Bronchial epithelial cell (primary cell): ENCODE measurements around the gene CFH. TPM values are rescaled to one million over a fixed set of nuclear protein-coding genes. Genes with fewer than 3 reads are reported as not detected.

Experiments used
- DNase-seq: peaks from one replicate; pipeline ENCODE4 v3.0.0-alpha.2; 2010; ENCODE audit warnings: low read depth
- FAIRE-seq: peaks from 2 replicates; lab custom pipeline; 2011; peaks lifted over from hg19 to GRCh38; lab: Jason Lieb, UNC
- H3K27me3 ChIP-seq: 2 replicates; pipeline ENCODE4 v1.5.1; 2011; ENCODE audit warnings: low read length; ENCODE audit not compliant: control insufficient read depth, insufficient read depth
- H3K36me3 ChIP-seq: 2 replicates; pipeline ENCODE4 v1.5.1; 2011; ENCODE audit warnings: low read length; ENCODE audit not compliant: control insufficient read depth, insufficient read depth
- H3K4me3 ChIP-seq: 2 replicates; pipeline ENCODE4 v1.5.1; 2011; ENCODE audit warnings: mild to moderate bottlenecking, low read depth, low read length, control low read depth
- CTCF ChIP-seq: IDR thresholded peaks from 2 replicates; pipeline ENCODE4 v1.5.1; 2011; ENCODE audit warnings: mild to moderate bottlenecking, moderate library complexity, low read length, control low read depth, inconsistent platforms; ENCODE audit not compliant: insufficient read depth, severe bottlenecking
- total RNA-seq: library from RNA; depleted of rRNA; stranded (reverse); fragments of >200 nt; gene quantifications from 2 replicates; pipeline ENCODE4 v1.2.1, GENCODE V29; 2014

CFH gene
- total RNA-seq, 1 donor from 2014 or later: 22.9 TPM

- Histone ChIP-seq H3K27me3 (no peaks in the 10 kb centered on the region), H3K4me3 (no peak overlapping the region), H3K36me3 (no peaks in the 10 kb centered on the region)
- no peak for FAIRE-seq
- DNase-seq: peak; percentile 67
- no peak for TF ChIP-seq CTCF
These were observed 28.3 kb downstream of the CFH start for GRCh38 chr1:196680107-196680506.

- no peak for TF ChIP-seq CTCF
- Histone ChIP-seq H3K4me3 (no peak overlapping the region), H3K36me3 (no peaks in the 10 kb centered on the region), H3K27me3 (no peaks in the 10 kb centered on the region)
- FAIRE-seq (no peak), DNase-seq (no peak)
These were observed 32.6 kb downstream of the CFH start for GRCh38 chr1:196684476-196684875.

GRCh38 chr1:196685506-196685905, 33.7 kb downstream of the CFH start:
- no peak for FAIRE-seq
- no peak for DNase-seq
- Histone ChIP-seq H3K27me3 (no peaks in the 10 kb centered on the region), H3K36me3 (no peaks in the 10 kb centered on the region), H3K4me3 (no peak overlapping the region)
- no peak for TF ChIP-seq CTCF

- Histone ChIP-seq H3K27me3 (no peaks in the 10 kb centered on the region), H3K36me3 (no peaks in the 10 kb centered on the region), H3K4me3 (no peak overlapping the region)
- TF ChIP-seq CTCF: no peak
- no peak for FAIRE-seq
- DNase-seq: no peak
These were observed 37.2 kb downstream of the CFH start for GRCh38 chr1:196689001-196689400.

- TF ChIP-seq CTCF: no peak
- no peak overlapping the region for H3K4me3 ChIP-seq
- H3K36me3 ChIP-seq: no peaks in the 10 kb centered on the region
- no peak for DNase-seq
- H3K27me3 ChIP-seq: no peaks in the 10 kb centered on the region
- no peak for FAIRE-seq
These were observed 38.7 kb downstream of the CFH start for GRCh38 chr1:196690582-196690981.

GRCh38 chr1:196698993-196699392, 47.1 kb downstream of the CFH start:
- DNase-seq (no peak), FAIRE-seq (no peak)
- TF ChIP-seq CTCF: no peak
- Histone ChIP-seq H3K4me3 (no peak overlapping the region), H3K36me3 (no peaks in the 10 kb centered on the region), H3K27me3 (no peaks in the 10 kb centered on the region)
